HG03354 (cell line): ENCODE data around the gene NSUN7.

ENCODE experiments used
- ATAC-seq: cut with Tn5 transposase; IDR thresholded peaks from one replicate; pipeline ENCODE4 v1.9.1; 2021; ENCODE audit warnings: mild to moderate bottlenecking; ENCODE audit not compliant: unreplicated experiment, poor library complexity, severe bottlenecking

The NSUN7 gene

GRCh38 chr4:40731792-40732245 lies 17.9 kb upstream of the NSUN7 start:
- ATAC-seq: peak; percentile 87

- no peak for ATAC-seq
These were observed 16.0 kb upstream of the NSUN7 start for GRCh38 chr4:40733752-40734151.

GRCh38 chr4:40734497-40734896 lies 15.3 kb upstream of the NSUN7 start:
- no peak for ATAC-seq

DNA sequence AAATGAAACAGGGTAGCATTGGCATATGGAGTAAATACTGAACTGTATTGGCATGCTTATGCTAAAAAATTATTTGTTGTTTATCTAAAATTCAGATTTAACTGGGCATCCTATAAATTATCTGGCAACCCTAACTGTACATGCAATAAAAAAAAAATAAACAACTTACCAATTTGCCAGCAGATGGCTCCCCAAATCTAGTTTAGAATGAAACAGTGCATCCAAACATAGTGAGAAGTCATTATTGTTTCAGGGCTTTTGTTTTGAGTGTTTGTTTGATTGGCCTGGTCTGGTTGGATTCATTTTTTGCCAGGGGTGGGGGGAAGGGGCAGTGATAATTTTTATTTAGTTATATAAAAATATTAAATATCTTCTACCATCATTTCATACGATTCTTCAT lies 12.8 kb upstream of the NSUN7 start:
- ATAC-seq: peak; percentile 48

- ATAC-seq: no peak
These were observed 11.9 kb upstream of the NSUN7 start for GRCh38 chr4:40737879-40738278.

DNA sequence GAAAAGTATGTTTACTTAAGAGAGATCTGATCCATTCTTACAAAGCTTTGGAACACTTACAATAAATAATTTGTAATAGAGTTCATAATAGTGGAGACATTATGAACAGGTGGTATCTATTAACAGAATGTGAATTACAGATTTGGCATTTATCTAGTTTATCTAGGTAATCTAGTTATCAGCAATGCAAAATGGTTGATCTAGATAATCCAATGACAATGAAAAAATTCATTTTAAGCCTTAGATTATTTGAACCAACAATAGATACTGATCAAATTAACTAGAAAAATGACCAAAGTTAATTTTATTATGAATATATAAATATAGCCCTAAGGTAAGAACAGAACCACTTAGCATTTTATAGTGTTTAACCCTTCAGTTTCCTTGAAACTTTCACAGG lies 10.4 kb upstream of the NSUN7 start:
- ATAC-seq: no peak

DNA sequence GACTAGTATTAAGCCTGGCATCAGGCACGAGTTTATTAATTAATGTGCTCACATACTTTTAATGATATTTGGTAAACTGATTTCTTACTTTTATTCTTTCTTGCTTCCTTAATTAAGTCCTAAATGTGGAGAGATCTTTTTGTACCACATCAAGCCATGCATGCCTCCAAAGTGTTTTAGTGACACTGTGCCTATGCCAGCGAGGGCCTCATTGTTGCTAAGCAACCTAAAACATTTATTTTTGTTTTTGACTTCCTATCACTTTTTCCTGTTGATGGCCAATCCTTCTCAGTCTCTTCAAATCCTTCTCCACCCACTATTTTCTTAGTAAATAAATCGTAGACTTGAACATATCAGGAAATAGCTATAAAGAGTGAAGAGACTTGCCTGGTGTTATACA lies 5.5 kb upstream of the NSUN7 start:
- no peak for ATAC-seq

GRCh38 chr4:40745285-40745984 lies 4.3 kb upstream of the NSUN7 start:
- no peak for ATAC-seq

DNA sequence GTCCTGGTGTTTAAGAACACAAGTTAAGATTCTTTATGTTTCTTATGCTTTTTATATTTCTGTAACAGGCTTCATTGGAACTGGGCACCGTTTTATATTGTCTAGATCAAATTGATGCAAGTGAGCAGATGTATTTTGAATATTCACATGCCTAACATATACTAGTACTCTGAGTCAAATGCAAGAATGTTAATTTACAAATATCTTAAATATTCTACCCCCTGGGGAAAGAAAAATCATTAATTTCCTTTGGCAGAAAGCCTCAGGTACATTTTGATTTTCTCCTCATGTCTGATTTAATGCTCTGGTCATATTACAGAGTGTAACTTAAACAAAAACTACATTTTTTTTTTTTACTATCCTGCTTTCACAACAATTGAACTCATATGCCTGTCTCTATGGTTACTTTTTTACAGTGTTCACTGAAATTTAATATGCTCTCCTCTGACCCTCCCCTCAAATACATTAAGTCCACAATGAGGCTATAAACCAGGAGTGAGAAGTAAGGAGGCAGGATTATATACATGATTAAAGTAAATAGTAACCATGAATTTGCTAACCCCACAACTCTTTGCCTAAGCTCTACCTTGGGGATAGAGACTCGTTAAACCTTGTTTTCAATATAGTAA lies 2.4 kb upstream of the NSUN7 start:
- no peak for ATAC-seq

DNA sequence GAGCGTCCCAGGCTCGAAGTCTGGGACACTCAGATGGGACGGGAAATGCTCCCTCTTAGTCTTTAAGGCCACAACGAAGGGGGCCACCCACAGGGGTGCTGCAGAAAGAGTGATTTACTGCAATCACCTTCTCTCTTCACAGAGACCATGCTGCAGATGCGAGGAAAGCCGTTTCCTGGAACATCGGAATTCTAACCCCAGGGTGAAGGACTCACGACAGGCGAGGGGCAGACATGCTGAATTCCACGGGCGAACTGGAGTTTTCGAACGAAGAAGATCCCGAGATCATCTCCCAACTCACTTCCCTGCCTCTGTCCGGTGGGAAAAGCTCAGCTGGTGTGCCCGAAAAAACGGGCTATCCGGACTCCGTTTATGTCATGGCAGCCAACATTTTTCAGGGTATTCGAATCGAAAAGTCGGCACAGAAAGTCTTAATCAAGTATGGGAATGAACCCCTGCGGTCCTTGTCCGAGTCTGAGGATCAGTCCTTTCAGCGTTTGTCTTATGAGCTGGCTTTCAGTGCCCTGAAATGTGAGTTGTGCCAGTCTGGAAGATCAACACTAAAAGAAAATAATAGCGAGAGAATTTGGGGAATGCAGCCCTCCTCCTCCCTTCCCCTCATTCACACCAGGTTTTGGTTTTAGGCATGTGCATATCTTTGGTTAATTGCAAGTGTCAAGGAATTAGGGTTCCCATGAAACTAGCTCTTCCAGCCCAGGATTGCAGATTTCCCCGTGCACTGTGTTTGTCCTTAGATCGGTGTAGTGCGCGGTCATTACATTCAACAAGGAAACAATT lies 905 bp downstream of the NSUN7 start:
- ATAC-seq: no peak

DNA sequence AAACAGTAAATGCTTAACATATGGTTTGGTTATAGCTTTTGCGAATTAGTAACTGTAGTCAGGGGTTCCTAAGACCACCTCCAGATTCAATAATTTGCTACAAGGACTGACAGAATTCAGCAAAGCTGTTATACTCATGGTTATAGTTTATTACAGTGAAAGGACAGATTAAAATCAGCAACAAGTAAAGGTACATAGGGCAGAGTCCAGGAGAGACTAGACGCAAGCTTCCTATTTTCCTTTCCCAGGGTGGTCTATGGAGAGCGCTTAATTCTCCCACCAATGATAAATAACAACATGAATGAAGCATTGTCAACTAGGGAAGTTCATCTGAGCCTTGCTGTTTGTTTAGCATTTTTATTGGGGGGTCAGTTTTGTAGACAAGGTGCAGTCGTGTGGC lies 5.9 kb downstream of the NSUN7 start:
- no peak for ATAC-seq

DNA sequence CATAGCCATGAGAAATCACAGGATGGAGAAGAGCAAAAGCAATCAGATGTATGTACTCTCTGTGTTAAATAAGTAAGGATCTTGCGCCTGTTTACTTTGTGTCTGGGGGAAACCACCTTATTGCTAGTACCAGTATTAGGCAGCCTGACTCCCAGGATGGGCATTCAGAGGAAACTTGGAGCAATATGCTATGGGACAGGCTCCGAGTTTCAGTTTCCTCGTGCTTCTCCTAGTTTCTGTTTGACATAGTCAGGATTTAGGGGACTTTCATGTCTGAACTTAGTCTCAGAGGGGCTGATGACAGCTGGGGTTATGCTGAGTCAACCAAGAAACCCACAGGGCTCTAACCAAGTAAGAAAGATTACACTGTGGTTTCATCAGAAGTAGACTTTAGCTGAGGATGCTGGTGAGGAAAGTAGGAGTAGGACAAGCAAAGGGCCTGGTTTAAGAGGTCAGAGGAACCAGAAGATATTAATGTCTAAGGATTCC lies 13.5 kb downstream of the NSUN7 start:
- ATAC-seq: peak; percentile 100

- no peak for ATAC-seq
These were observed 19.5 kb downstream of the NSUN7 start for GRCh38 chr4:40769266-40769665.

GRCh38 chr4:40778090-40778489 lies 28.3 kb downstream of the NSUN7 start:
- ATAC-seq: no peak

GRCh38 chr4:40782876-40783275 lies 33.1 kb downstream of the NSUN7 start:
- ATAC-seq: no peak

- no peak for ATAC-seq
These were observed 36.0 kb downstream of the NSUN7 start for GRCh38 chr4:40785727-40786126.

DNA sequence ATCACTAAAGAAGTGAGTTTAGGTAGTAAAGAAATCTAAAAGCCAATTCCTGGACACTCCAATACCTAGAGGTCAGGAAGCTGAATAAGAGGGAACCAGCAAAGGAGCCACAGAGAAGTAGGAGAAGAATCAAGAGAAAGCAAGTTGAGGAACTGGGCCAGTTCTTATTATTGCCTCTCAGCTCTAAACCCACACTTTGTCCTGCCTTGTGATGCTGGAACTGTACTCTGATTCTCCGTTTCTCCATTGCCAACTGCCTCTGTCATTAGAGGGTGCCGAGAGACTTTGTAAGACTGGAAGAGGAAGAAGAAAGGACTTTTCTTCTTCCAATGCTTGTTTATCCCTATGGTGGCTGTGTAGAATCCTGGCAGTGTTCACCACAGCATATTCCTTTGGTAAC lies 38.6 kb downstream of the NSUN7 start:
- ATAC-seq: no peak

DNA sequence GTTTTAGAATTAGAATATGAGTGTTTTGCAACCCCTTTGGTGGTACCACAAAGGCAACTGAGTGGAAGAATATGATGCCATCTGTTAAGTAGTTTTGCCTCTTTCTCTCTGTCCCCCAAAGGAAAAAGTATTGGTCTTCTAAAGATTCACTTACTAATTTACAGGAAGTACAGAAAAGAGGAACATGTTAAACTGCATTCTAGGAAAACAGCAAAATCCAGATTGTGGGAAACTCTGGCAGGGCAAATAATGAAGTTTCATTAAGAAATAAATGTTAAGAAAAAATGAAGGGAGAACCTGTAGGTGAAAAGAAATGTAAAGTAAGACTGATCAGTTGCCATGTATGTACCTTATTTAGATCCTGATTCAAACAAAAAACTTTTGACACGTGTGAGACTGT lies 39.3 kb downstream of the NSUN7 start:
- ATAC-seq: no peak

- no peak for ATAC-seq
These were observed 40.0 kb downstream of the NSUN7 start for GRCh38 chr4:40789771-40790170.

- peak; percentile 80 for ATAC-seq
These were observed 50.3 kb downstream of the NSUN7 start for GRCh38 chr4:40800064-40800463.

- no peak for ATAC-seq
These were observed 54.8 kb downstream of the NSUN7 start for GRCh38 chr4:40804598-40804997.
